Activated CD4-positive, alpha-beta T cell treated with anti-CD3 and anti-CD28 coated beads for 48 hours (primary cell): ENCODE measurements around the gene YPEL5.
"Not testable (repeated sequence)": the region's sequence is repeated elsewhere in the genome, so short reads cannot be mapped to it uniquely, and the experiment has no call there.

Source experiments
- DNase-seq: peaks from one replicate; pipeline ENCODE4 v3.0.0-alpha.2; 2020

Gene YPEL5

GRCh38 chr2:30139131-30139870 lies 7.5 kb upstream of the YPEL5 start:
- DNase-seq = peak; percentile 53

GRCh38 chr2:30141136-30141535 lies 5.7 kb upstream of the YPEL5 start:
- DNase-seq = no peak

- no peak for DNase-seq
These were observed 2.5 kb upstream of the YPEL5 start for GRCh38 chr2:30144260-30144659.

GRCh38 chr2:30144951-30145350 lies 1.9 kb upstream of the YPEL5 start:
- DNase-seq = not testable (repeated sequence)

GRCh38 chr2:30145826-30146336 lies 926 bp upstream of the YPEL5 start:
- no peak for DNase-seq

- DNase-seq = peak; percentile 32
These were observed 448 bp downstream of the YPEL5 start for GRCh38 chr2:30147196-30147714.

GRCh38 chr2:30147715-30148610 lies 1.2 kb downstream of the YPEL5 start:
- peak; percentile 83 for DNase-seq

GRCh38 chr2:30148850-30149249 lies 2.0 kb downstream of the YPEL5 start:
- no peak for DNase-seq

GRCh38 chr2:30149513-30149912 lies 2.7 kb downstream of the YPEL5 start:
- peak; percentile 50 for DNase-seq

- DNase-seq = no peak
These were observed 3.2 kb downstream of the YPEL5 start for GRCh38 chr2:30149976-30150375.

GRCh38 chr2:30150786-30151185 lies 4.0 kb downstream of the YPEL5 start:
- no peak for DNase-seq

- DNase-seq = no peak
These were observed 5.6 kb downstream of the YPEL5 start for GRCh38 chr2:30152385-30152784.

- DNase-seq = no peak
These were observed 8.4 kb downstream of the YPEL5 start for GRCh38 chr2:30155202-30155601.

GRCh38 chr2:30155889-30156658 lies 9.3 kb downstream of the YPEL5 start:
- DNase-seq = no peak

- DNase-seq = no peak
These were observed 10.8 kb downstream of the YPEL5 start for GRCh38 chr2:30157616-30158015.

- DNase-seq = no peak
These were observed 13.0 kb downstream of the YPEL5 start for GRCh38 chr2:30159766-30160165.

- DNase-seq = no peak
These were observed 15.3 kb downstream of the YPEL5 start for GRCh38 chr2:30161929-30162706.

GRCh38 chr2:30162806-30163205 lies 16.0 kb downstream of the YPEL5 start:
- no peak for DNase-seq

- no peak for DNase-seq
These were observed 17.5 kb downstream of the YPEL5 start for GRCh38 chr2:30164131-30164925.

- DNase-seq = peak; percentile 72
These were observed 18.3 kb downstream of the YPEL5 start for GRCh38 chr2:30165050-30165520.

GRCh38 chr2:30165617-30166016 lies 18.8 kb downstream of the YPEL5 start:
- no peak for DNase-seq
